Mesendoderm (in vitro differentiated cells): ENCODE measurements around the gene COL28A1.
"Not testable (repeated sequence)": the region's sequence is repeated elsewhere in the genome, so short reads cannot be mapped to it uniquely, and the experiment has no call there.

ENCODE experiments used
- DNase-seq: peaks from one replicate; pipeline ENCODE4 v3.0.0; 2013
- H2AK5ac ChIP-seq: 2 replicates; pipeline ENCODE4 v1.6.1; 2013; ENCODE audit warnings: low read length, inconsistent platforms
- H2BK120ac ChIP-seq: 2 replicates; pipeline ENCODE4 v1.6.1; 2013; ENCODE audit warnings: low read depth, mild to moderate bottlenecking, low read length, moderate library complexity, mixed read lengths
- H2BK15ac ChIP-seq: replicated peaks from 2 replicates; pipeline ENCODE4 v1.6.1; 2013; ENCODE audit warnings: low read depth, mild to moderate bottlenecking, moderate library complexity
- H2BK5ac ChIP-seq: 2 replicates; pipeline ENCODE4 v1.6.1; 2013; ENCODE audit warnings: low read length, inconsistent platforms
- H3K18ac ChIP-seq: 2 replicates; pipeline ENCODE4 v1.6.1; 2013; ENCODE audit warnings: mild to moderate bottlenecking, low read length, mixed read lengths
- H3K23ac ChIP-seq: one replicate; pipeline ENCODE4 v1.6.1; 2013; ENCODE audit warnings: low read length
- H3K27ac ChIP-seq: 2 replicates; pipeline ENCODE4 v1.5.1; 2013; ENCODE audit warnings: low read depth, mild to moderate bottlenecking, inconsistent platforms, low read length, moderate library complexity
- H3K27me3 ChIP-seq: 2 replicates; pipeline ENCODE4 v1.6.1; 2013; ENCODE audit warnings: low read length, control low read depth, mild to moderate bottlenecking, inconsistent platforms; ENCODE audit not compliant: insufficient read depth, poor library complexity
- H3K36me3 ChIP-seq: 2 replicates; pipeline ENCODE4 v1.6.1; 2013; ENCODE audit warnings: low read length, inconsistent platforms; ENCODE audit not compliant: control insufficient read depth, insufficient read depth
- H3K4ac ChIP-seq: one replicate; pipeline ENCODE4 v1.6.1; 2013; ENCODE audit warnings: low read depth, mild to moderate bottlenecking, low read length, moderate library complexity
- H3K4me1 ChIP-seq: 2 replicates; pipeline ENCODE4 v1.6.1; 2013; ENCODE audit warnings: low read depth, low read length, inconsistent platforms; ENCODE audit not compliant: control insufficient read depth
- H3K4me2 ChIP-seq: 2 replicates; pipeline ENCODE4 v1.6.1; 2013; ENCODE audit warnings: low read length
- H3K4me3 ChIP-seq: 2 replicates; pipeline ENCODE4 v1.5.1; 2013; ENCODE audit warnings: mild to moderate bottlenecking, low read length
- H3K56ac ChIP-seq: one replicate; pipeline ENCODE4 v1.6.1; 2013; ENCODE audit warnings: low read length
- H3K79me1 ChIP-seq: 2 replicates; pipeline ENCODE4 v1.6.1; 2013; ENCODE audit warnings: low read length, inconsistent platforms
- H3K79me2 ChIP-seq: 2 replicates; pipeline ENCODE4 v1.6.1; 2013; ENCODE audit warnings: mild to moderate bottlenecking, low read length; ENCODE audit not compliant: control insufficient read depth, insufficient read depth
- H3K9ac ChIP-seq: 2 replicates; pipeline ENCODE4 v1.6.1; 2013; ENCODE audit warnings: low read length, inconsistent platforms
- H4K5ac ChIP-seq: one replicate; pipeline ENCODE4 v1.6.1; 2013; ENCODE audit warnings: low read length
- H4K8ac ChIP-seq: one replicate; pipeline ENCODE4 v1.6.1; 2013; ENCODE audit warnings: low read depth, mild to moderate bottlenecking, control low read depth, low read length, moderate library complexity
- WGBS: extraction: QIAGEN DNeasy Blood & Tissue Kit; methylation state at CpG from one replicate; pipeline ENCODE4 v1.1.7; 2013; ENCODE audit warnings: low lambda C conversion rate, missing lambda C conversion rate; ENCODE audit not compliant: insufficient coverage; ENCODE audit errors: extremely low coverage; 5-methylcytosine and 5-hydroxymethylcytosine counted together

The COL28A1 gene

DNA sequence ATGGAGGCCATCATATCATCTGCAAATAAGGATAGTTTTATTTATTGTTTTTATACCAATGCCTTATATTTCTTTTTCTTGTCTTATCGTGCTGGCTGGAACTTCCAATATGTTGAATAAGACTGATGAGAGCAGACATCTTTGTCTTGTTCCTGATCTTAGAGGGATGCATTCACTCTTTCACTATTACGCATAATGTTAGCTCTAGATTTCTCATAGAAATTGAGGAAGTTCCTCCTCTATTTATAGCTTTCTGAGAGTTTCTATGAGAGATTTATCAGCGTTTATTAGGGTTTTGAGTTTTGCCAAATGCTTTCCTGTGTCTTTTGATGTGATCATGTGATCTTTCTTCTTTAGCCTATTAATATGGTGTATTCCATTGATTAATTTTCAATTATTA lies 49.3 kb downstream of the COL28A1 start:
- Histone ChIP-seq H3K9ac (no peak overlapping the region), H3K23ac (no peak overlapping the region), H2BK5ac (no peak overlapping the region), H2BK15ac (no peak overlapping the region), H3K56ac (no peak overlapping the region), H3K79me1 (no peaks in the 10 kb centered on the region), H2BK120ac (no peak overlapping the region), H3K4ac (no peak overlapping the region), H4K8ac (no peak overlapping the region), H3K27ac (no peak overlapping the region), H3K79me2 (no peaks in the 10 kb centered on the region), H4K5ac (no peak overlapping the region), H3K18ac (no peak overlapping the region), H3K4me1 (no peaks in the 10 kb centered on the region), H3K36me3 (no peaks in the 10 kb centered on the region), H3K4me3 (no peak overlapping the region), H3K27me3 (no peaks in the 10 kb centered on the region), H2AK5ac (no peak overlapping the region), H3K4me2 (no peak overlapping the region)
- WGBS, result no CpG with 5 or more reads among the region's 3 CpGs
- no peak for DNase-seq

DNA sequence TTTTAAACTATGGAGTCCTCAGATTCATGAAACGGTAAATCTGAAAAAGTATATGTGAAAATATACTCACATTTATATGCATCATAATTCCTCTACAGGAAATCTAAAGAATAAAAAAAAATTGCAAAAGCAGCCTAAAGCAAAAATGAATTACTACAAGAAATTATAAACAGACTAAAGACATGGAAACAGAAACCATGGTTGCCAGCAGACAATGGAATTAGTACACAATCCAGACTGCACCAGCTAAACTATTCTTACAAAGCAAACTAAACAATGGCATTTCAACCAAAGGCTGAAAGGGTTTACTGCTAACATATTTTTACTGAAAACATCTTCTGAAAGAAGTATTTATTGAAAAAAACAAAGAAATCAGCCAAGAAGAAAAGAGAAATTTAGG lies 51.6 kb downstream of the COL28A1 start:
- H3K18ac ChIP-seq, result no peak overlapping the region
- H3K4me2 ChIP-seq, result no peak overlapping the region
- no peaks in the 10 kb centered on the region for H3K36me3 ChIP-seq
- H4K8ac ChIP-seq, result no peak overlapping the region
- H3K4me1 ChIP-seq, result no peaks in the 10 kb centered on the region
- H3K9ac ChIP-seq, result no peak overlapping the region
- H3K79me1 ChIP-seq, result no peaks in the 10 kb centered on the region
- no peak overlapping the region for H2AK5ac ChIP-seq
- H2BK120ac ChIP-seq, result no peak overlapping the region
- H3K27ac ChIP-seq, result no peak overlapping the region
- H3K4ac ChIP-seq, result no peak overlapping the region
- no peak overlapping the region for H3K23ac ChIP-seq
- DNase-seq, result no peak
- no peak overlapping the region for H2BK15ac ChIP-seq
- H3K27me3 ChIP-seq, result no peaks in the 10 kb centered on the region
- H3K56ac ChIP-seq, result no peak overlapping the region
- WGBS, result no CpG with 5 or more reads among the region's 1 CpG
- H4K5ac ChIP-seq, result no peak overlapping the region
- H3K79me2 ChIP-seq, result no peaks in the 10 kb centered on the region
- no peak overlapping the region for H3K4me3 ChIP-seq
- no peak overlapping the region for H2BK5ac ChIP-seq

DNA sequence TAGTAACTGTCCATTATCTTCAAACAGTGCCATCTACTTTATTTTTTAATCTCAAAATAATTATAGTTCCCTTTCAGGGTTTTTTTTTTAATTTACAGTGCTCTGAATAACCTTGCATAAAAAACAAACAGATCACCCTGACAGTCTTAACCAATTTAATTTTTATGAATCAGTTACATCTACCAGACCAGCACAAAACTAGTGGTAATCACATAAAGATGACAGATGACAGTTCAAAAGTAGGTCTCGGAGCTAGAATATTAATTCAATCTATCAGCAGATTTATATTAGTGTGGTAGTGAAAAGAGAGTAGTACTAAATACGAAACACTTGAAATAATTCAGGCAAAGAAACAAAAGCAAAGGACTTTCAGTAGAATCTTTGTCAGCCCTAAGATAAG lies 53.9 kb downstream of the COL28A1 start:
- no peak overlapping the region for H3K56ac ChIP-seq
- no peak overlapping the region for H3K23ac ChIP-seq
- no peak overlapping the region for H3K9ac ChIP-seq
- no peak overlapping the region for H3K18ac ChIP-seq
- H3K27me3 ChIP-seq, result no peaks in the 10 kb centered on the region
- no peak overlapping the region for H3K27ac ChIP-seq
- H3K4me3 ChIP-seq, result no peak overlapping the region
- no peaks in the 10 kb centered on the region for H3K4me1 ChIP-seq
- H4K5ac ChIP-seq, result no peak overlapping the region
- WGBS, result no CpG with 5 or more reads among the region's 2 CpGs
- no peak overlapping the region for H2BK5ac ChIP-seq
- no peak overlapping the region for H4K8ac ChIP-seq
- no peaks in the 10 kb centered on the region for H3K79me1 ChIP-seq
- H2BK15ac ChIP-seq, result no peak overlapping the region
- no peaks in the 10 kb centered on the region for H3K79me2 ChIP-seq
- H2AK5ac ChIP-seq, result no peak overlapping the region
- H3K4ac ChIP-seq, result no peak overlapping the region
- H3K4me2 ChIP-seq, result no peak overlapping the region
- DNase-seq, result no peak
- no peaks in the 10 kb centered on the region for H3K36me3 ChIP-seq
- H2BK120ac ChIP-seq, result no peak overlapping the region

DNA sequence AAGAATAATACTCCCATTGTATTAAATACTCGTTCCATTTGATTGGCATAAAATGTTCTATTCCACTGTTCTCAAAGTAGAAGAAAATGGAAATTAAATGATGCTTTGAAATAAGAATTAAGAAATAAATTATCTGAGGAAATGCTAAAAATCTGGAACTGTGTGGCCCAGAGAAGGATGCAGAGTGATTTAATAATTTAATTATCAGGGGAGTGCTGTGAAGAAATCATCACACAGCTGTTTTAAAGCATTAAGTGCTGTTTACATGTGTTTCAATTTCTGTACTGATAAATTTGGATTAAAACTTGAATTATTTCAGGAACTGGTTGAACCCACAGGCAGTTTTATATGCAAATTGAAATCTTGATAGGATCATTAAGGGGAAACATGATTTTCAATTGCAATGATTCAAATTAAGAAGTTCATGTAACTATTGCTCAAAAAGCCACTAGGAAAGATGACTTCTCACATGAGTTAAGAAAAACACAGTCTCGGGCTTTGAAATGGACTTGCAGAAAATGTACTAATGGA lies 56.3 kb downstream of the COL28A1 start:
- Histone ChIP-seq H3K56ac (no peak overlapping the region), H2BK5ac (no peak overlapping the region), H3K27me3 (no peaks in the 10 kb centered on the region), H3K79me1 (no peaks in the 10 kb centered on the region), H3K4me2 (no peak overlapping the region), H3K4me1 (no peaks in the 10 kb centered on the region), H4K8ac (no peak overlapping the region), H3K23ac (no peak overlapping the region), H2BK120ac (no peak overlapping the region), H3K79me2 (no peaks in the 10 kb centered on the region), H2AK5ac (no peak overlapping the region), H3K4ac (no peak overlapping the region), H3K4me3 (no peak overlapping the region), H3K18ac (no peak overlapping the region), H4K5ac (no peak overlapping the region), H2BK15ac (no peak overlapping the region), H3K9ac (no peak overlapping the region), H3K36me3 (no peaks in the 10 kb centered on the region), H3K27ac (no peak overlapping the region)
- WGBS, result no CpG with 5 or more reads among the region's 2 CpGs
- DNase-seq, result no peak

DNA sequence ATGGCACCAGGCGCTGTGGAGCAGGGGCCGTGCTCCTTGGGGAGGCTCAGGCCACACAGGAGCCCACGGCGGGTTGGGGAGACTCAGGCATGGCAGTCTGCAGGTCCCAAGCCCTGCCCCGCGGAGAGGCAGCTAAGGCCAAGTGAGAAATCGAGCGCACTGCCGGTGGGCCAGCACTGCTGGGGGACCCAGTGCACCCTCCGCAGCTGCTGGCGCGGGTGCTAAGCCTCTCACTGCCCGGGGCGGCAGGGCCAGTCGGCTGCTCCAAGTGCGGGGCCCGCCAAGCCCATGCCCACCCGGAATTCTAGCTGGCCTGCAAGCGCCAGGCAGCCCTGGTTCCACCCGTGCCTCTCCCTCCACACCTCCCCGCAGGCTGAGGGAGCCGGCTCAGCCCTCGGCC lies 57.1 kb downstream of the COL28A1 start:
- no CpG with 5 or more reads among the region's 23 CpGs for WGBS

DNA sequence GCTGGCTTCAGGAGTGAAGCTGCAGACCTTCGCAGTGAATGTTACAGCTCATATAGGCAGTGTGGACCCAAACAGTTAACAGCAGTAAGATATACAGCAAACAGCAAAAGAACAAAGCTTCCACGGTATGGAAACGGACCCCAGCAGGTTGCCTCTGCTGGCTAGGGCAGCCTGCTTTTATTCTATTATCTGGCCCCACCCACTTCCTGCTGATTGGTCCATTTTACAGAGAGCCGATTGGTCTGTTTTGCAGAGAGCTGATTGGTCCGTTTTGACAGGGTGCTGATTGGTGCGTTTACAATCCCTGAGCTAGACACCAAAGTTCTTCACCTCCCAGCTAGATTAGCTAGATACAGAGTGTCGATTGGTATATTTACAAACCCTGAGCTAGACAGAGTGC lies 58.0 kb downstream of the COL28A1 start:
- not testable (repeated sequence) for H2BK15ac ChIP-seq, H2BK5ac ChIP-seq, H3K79me2 ChIP-seq, H3K18ac ChIP-seq, H3K4me2 ChIP-seq, H3K56ac ChIP-seq, H3K9ac ChIP-seq, H3K36me3 ChIP-seq, H3K4me3 ChIP-seq, H2BK120ac ChIP-seq, DNase-seq, H3K79me1 ChIP-seq, H3K27me3 ChIP-seq, H2AK5ac ChIP-seq, H4K5ac ChIP-seq, H3K4me1 ChIP-seq, H3K27ac ChIP-seq, H4K8ac ChIP-seq, H3K23ac ChIP-seq, H3K4ac ChIP-seq
- WGBS, result no CpG with 5 or more reads among the region's 7 CpGs

More for the DNA sequence above, 57.1 kb downstream of the COL28A1 start:
- H3K79me1 ChIP-seq, result no peaks in the 10 kb centered on the region
- no peaks in the 10 kb centered on the region for H3K36me3 ChIP-seq
- H3K27ac ChIP-seq, result no peak overlapping the region
- H3K79me2 ChIP-seq, result no peaks in the 10 kb centered on the region
- no peak overlapping the region for H2BK120ac ChIP-seq
- no peaks in the 10 kb centered on the region for H3K4me1 ChIP-seq
- no peak overlapping the region for H2AK5ac ChIP-seq
- no peak for DNase-seq
- H3K56ac ChIP-seq, result no peak overlapping the region
- no peak overlapping the region for H2BK15ac ChIP-seq
- no peak overlapping the region for H3K4ac ChIP-seq
- H4K8ac ChIP-seq, result no peak overlapping the region
- no peak overlapping the region for H2BK5ac ChIP-seq
- H3K27me3 ChIP-seq, result no peaks in the 10 kb centered on the region
- no peak overlapping the region for H3K4me3 ChIP-seq
- H3K9ac ChIP-seq, result no peak overlapping the region
- no peak overlapping the region for H3K4me2 ChIP-seq
- no peak overlapping the region for H3K23ac ChIP-seq
- H3K18ac ChIP-seq, result no peak overlapping the region
- H4K5ac ChIP-seq, result no peak overlapping the region
